DOHH2 (cell line): ENCODE data around the gene TMEM74B.

Experiments
- CTCF ChIP-seq: fragments of 200-600 bp; sonication (generic); IDR thresholded peaks from one replicate; pipeline ENCODE4 v1.5.1; 2014; ENCODE audit warnings: antibody characterized with exemption, mild to moderate bottlenecking, low read depth, low read length; ENCODE audit not compliant: poor library complexity, severe bottlenecking
- EZH2phosphoT487 ChIP-seq: fragments of 200-600 bp; sonication (generic); IDR thresholded peaks from 2 replicates; pipeline ENCODE4 v1.6.1; 2017; ENCODE audit warnings: borderline replicate concordance, mild to moderate bottlenecking, antibody characterized with exemption, low read length, moderate library complexity, mixed read lengths

- TF ChIP-seq CTCF (no peak), EZH2phosphoT487 (no peak)
These were observed 41.2 kb upstream of the TMEM74B start, which contains the start of gene RAD21L1 for GRCh38 chr20:1225783-1226654.
